NCI-H82 treated with DMSO at 0.1 percent for 48 hours (cell line): Measurements from ENCODE around the gene MEAF6.

Experiments
- DNase-seq: peaks from one replicate; lab custom pipeline; 2025; ENCODE audit not compliant: unreplicated experiment; lab: John Stamatoyannopoulos, UW

Gene MEAF6

DNA sequence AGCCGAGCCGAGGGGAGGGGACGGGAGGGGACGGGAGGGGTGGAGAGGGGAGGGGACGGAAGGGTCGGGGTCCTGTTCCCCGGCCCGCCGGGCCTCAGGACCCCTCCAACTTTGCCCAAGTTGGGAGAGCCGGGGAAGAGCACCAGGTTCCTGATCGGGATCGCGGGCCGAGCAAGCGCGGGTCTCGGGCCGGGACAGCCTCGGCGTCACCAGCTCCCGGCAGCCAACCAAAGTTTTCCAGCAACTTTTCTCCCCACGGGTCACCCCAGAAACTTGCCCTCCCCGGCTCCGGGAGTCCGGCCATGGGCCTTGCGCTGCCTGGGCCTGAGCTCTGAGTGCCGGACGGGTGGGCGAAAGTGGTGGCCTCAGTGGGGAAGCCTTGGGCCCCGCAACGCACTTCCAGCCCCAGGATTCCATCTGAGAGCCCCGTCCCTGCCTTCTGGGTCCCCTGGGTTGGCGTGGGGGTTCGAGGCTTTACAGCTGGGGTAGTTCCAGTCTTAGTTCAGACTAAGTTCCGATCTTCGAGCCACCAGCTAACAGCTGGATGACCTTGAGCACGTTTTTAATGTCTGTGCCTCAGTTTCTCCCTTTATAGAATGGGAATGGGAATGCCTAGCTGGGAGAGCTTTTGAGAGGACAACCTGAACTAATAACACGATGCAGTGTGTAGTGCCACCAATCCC lies 39.7 kb downstream of the MEAF6 start:
- DNase-seq, result no peak

DNA sequence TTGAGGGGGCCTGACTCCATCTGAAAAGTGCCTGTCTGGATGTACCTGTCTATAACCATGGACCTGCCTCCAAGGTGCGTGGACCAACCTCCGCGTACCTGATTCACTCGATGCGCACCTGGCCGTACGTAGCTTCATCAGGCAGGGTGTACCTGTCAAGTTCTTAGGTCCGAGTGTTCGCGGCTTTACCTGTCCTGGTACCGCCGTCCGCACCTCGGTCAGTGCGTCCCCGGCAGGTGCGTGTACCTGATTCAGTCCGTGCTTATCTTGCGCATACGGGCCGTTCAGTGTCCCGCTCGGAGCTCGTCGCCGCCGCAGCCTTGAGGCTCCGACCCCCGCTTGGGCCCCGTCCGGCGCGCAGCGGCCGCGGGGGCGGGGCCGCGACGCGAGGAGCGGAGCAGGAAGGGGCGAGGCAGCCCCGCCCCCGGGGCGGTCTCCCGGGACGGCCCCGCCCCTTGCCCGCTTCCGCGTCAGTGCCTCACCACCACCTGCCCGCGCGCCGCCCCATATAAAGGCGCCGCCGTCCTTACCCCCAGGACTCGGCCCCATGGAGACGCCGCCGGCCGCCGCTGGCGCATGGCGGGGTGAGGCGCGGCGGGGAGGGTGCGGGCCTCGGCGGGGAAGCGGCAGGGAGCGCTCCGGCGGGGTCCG lies 40.4 kb downstream of the MEAF6 start, which contains the start of gene ZC3H12A:
Gene ZC3H12A, plus strand, starts transcription at position 535 of the 651 bp plus-strand sequence. CDS start 917 bp downstream, outside the sequence.
- DNase-seq, result peak; percentile 50

DNA sequence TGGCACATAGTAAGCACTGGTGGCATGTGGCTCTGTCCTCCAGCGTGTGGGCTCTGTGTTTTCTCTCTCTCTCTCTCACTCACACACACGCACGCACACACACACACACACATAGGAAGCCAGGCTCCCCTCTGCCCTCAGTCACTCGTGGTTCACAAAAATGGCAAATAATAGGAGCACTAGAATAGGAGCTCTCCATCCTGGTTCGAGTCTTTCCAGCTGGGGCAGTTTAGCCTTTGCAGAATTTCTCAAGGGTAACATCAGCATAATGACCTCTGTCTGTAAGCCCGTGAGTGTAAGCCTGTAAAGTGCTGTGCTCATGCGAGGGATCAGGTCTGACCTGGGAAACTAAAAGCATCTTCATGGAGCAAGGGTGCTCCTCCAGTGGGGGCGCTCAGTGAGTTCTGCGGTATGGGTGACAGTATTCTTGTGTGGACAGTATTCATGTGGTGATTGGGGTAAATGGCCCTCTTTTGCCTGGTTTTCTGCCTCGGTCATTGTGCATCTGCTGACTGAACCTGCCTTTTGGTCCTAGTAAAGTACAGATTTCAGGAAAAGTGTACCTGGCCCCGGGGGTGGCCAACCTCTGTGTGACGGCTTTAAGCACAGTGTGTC lies 41.0 kb downstream of the MEAF6 start:
- DNase-seq, result peak; percentile 11

DNA sequence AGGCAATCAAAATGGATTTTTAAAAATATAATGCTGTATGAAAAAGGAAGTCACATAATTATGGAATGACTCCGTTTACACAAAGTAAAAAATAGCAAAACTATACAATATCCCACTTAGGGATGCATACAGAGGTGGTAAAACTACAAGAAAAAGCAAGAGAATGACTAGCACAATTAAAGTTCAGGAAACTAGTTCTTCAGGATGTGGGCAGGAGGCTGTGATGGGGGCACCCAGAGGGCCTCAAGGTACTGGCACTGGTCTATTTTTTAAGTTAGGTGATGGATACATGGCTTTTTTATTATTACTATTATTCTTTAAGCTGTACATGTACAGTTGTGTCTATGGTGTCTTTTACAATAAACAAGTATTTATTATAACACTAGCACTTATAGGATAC lies 41.6 kb downstream of the MEAF6 start:
- DNase-seq, result no peak

DNA sequence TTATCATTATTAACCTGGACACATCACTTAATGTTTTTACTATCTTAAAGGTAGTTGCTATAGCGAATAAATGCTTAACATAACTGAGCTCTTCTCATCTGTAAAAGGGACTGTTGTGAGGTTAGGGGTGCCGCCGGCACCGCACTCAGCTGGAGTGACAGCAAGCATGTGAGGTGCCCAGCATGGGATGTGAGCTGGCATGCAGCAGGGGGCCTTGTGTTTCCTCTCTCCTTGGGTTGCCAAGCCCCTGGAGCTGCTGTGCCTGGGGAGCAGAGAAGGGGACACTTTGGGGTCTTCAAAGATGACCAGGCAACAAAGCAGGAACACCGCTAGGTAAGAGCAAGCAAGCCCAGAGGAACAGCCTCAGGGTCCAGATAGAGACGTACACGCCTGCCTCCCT lies 42.3 kb downstream of the MEAF6 start:
- DNase-seq, result no peak

DNA sequence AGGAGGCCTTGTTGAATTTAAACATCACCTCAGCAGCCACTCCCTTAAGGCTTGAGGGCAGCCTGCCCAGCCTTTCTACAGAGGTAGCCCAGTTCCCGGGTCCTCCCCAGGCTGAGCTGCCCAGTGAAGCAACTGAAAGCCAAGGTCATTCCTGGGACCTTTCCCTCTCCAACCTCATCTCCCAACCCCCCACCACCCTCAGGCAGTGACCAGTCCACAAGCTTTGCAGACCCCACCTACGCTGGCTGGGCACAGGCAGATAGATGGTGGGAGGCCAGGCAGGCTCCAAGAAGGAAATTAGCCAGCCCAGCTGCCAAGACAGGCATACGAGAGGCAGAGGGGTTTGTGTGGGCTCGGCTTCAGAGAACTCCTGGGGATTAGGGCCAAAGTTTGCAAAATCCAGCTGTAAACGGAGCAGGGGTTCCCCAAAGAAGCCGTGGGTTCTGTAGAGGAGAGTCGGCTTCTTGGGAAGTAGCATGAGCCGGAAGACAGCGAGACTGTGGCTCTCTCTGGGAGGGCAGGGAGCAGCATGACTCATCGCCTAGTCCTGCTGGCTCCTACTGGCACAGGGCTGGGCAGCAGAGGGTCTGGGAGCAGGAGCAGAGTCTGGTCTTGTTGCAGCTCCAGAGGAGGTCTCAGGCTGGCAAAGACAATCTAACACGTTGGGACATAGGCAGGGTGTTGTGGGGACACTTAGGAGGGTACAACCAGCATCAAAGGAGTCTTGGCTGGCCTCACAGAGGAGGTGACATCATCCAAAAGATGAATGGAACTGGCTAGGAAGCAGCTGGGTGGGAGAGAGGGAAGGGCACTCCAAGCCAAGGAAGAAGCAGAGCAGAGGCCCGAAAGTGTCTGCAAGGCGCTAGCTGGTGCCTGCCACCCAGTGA lies 43.0 kb downstream of the MEAF6 start:
- no peak for DNase-seq

DNA sequence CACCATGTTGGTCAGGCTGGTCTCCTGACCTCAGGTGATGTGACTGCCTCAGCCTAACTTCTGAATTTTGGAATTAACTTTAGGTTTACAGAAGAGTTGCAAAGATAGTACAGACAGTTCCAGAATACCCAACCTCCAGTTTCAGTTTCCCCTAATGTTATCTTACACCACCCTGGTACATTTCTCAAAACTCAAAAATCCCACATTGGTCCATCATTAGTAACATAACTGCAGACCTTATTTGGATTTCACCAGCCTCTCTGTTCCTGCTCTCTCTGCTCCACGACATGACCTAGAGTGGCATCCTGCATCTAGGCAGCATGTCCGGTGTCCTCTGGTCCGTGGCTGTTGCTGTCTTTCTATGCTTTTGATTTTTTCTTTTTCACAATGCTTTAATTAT lies 45.2 kb downstream of the MEAF6 start:
- DNase-seq, result no peak

DNA sequence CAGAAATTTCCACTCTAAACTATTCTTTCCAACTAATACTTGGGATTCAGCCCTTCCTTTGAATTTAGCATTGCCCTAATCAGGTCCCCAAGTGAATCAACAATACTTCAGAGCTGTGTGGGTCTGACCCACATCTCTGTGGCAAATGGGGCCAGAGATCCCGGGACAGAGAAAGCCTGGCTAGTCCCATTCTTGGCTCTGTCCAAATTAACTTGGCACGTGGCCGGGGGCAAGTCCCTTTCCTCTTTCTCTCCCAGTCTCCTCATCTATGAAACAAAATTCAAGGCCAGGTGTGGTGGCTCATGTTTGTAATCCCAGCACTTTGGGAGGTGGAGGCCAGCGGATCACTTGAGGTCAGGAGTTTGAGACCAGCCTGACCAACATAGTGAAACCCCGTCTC lies 46.5 kb downstream of the MEAF6 start:
- no peak for DNase-seq

DNA sequence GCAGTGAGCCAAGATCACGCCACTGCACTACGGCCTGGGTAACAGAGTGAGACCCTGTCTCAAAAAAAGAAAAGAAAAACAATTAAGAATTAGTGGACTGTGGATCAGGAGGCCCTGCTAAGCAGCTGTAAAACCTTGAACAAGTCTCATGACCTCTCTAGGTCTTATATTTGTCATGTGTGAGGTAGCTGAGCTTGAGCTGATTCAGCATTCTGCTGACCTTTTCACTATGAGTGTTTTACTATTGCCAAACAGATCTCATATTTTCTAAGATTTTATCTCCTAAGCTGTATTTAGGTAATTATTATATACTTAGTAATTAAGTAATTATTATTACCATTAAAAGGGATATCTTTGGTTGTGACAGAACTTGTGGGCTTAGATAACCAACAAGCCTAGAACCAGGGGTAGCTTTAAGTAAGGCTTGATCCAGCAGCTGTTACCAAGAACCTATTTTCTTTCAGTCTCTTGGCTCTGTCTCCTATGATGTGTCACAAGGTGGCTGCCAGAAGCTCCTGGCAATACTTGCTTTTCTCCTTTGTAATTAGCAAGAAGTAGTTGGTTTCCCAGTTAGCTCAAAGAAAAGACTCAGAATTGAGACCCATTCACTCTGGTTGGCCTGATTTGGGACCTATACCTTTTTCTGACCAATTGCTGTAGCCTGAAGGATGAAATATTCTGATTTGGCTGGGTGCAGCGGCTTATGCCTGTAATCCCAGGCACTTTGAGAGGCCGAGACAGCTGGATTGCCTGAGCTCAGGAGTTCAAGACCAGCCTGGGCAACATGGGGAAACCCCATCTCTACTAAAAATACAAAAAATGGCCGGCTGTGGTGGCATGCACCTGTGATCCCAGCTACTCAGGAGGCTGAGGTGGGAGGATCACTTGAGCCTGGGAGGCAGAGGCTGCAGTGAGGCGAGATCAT lies 48.7 kb downstream of the MEAF6 start:
- DNase-seq, result no peak

DNA sequence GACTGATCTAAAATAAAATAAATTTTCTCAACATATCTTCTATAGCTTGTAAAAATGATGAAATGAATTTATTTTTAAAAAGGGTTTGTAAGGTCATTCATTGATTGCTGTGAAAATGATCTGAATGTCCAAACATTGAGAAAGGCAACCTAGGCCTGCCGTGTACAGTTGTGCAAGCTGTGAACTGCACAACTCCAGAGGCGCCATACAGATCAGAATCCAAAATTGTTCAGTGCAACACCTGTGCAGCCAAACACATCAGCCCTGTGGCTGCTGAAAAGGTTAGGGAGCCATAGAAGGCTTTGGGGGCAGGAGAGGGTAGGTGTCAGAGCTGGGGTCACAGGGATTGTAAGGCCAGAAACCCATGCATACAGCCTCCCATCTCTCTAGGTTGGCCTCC lies 50.1 kb downstream of the MEAF6 start:
- DNase-seq, result no peak

DNA sequence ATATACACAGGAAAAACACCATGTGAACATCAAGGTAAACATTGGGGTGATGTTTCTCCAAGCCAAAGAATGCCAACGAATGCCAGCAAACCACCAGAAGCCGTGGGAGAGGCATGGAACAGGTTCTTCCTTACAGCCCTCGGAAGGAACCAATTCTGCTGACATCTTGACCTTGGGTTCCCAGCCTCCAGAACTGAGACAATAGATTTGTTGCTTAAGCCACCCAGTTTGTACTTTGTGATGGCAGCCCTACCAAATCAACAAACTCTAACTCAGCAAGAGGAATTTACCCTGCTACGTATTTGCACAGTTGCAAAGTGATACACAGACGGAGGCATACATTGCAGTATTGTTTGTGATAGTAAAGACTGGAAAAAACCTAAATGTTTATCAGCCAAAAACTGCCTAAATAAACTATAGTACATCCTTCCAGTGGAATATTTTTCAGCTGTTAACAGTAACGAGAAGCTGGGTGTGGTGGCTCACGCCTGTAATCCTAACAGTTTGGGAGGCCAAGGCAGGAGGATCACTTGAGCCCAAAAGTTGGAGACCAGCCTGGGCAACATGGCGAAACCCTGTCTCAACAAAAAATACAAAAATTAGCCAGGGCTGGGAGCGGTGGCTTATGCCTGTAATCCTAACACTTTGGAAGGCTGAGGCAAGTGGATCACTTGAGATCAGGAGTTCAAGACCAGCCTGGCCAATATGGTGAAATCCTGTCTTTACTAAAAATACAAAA lies 52.7 kb downstream of the MEAF6 start:
- DNase-seq, result no peak

DNA sequence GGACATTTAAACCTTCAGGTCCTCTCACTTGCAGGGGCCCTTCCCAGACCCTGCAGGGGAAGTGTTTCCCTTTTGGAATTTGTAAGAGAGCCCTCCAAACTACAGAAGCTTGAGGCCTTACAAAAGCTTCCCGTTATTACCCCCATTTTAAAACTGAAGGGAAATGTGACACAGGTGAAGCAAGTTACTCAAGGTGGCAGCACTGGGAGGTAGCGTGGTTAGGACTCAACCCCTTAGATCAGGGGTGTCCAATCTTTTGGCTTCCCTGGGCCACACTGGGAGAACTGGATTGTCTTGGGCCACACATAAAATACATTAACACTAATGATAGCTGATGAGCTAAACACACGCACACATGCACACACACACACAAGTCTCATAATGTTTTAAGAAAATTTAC lies 56.0 kb downstream of the MEAF6 start:
- DNase-seq, result no peak

DNA sequence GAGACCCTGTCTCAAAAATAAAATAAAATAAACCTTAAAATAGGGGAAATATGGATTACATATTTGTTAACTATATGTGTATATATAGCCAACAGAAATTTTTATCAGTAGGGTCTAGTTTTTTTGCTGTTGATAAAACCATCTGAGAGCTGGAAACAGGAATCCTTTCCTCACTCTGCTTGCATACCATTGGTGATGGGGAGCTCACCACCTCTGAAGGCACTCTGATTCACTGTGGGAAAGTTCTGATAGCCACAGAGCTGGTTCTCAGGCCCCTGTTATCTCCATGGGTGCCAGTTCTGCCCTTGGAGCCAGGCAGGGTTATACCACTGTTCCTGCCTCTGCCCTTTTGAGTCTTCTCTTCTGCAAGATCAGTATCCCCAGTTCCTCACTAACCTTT lies 58.0 kb downstream of the MEAF6 start:
- DNase-seq, result no peak

DNA sequence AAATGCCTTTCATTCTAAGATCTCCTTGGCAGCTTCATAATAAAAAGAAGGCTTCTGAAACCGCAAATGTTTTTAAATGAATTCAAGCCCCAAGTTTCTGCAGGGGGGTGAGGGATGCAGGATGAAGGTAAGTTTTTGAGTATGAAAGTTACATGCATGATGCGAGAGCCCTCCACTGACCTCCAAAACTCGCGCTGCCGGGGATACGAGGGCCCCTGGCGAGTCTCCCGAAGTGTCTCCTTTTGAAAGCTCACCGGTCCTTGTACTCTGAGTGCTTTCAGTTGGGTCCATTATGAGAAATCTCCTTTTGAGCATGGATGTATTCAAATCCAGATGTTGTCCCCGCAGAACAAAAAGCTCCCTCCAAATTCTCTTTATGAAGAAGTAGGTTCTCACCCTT lies 59.0 kb downstream of the MEAF6 start:
- DNase-seq, result no peak

DNA sequence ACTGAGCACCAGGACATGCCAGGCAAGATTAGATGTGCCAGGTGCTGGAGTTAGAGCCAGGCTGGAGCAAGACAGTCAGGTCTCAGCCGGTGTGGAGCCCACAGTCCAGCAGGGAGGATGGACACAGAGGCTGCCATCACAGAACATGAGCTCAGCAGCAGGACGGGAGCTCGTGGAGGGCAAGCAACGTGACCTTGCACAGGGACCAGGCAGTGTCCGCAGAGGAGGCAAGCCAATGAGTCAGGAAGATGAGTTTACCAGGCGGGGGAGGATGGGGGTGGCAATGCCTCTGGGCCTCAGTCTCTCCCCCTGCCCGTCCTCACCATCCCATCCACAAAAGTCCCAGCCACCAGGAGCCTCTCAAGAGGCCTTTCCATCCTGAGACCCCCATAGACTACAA lies 60.9 kb downstream of the MEAF6 start:
- DNase-seq, result no peak

DNA sequence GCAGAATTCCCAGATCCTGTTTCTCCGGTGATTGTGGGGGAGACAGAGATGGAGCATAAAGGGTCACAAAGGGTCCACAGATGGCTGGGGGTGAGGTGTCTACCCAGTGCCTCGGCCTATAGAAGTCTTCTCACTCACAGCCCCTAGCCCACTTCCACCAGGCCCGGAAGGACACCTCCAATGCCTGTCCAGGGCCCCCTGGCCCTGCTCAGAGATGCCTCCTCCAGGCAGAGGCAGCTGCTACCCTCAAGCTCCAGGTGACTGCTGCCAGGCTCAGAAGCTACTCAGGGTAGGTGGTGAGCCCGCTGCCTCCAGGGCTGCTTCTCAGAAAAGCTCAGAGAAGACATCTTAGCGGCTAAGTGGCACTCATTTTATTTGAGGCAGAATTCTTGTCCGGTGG lies 62.1 kb downstream of the MEAF6 start:
- DNase-seq, result no peak

DNA sequence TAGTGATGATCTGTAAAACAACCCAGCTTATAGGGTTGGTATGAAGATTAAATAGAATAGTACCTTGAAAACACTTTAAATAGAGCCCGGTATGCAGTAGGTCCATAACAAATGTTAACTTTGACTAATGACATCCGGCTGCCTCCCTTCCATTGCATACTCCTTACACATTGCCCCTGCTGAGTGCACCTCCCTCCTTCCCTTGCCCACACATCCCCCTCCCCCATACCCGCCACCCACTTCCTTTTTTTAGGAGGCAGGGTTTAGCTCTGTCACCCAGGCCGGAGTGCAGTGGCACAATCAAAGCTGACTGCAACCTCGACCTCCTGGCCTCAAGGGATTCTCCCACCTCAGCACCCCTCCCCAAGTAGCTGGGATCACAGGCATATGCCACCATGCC lies 64.6 kb downstream of the MEAF6 start:
- DNase-seq, result no peak

DNA sequence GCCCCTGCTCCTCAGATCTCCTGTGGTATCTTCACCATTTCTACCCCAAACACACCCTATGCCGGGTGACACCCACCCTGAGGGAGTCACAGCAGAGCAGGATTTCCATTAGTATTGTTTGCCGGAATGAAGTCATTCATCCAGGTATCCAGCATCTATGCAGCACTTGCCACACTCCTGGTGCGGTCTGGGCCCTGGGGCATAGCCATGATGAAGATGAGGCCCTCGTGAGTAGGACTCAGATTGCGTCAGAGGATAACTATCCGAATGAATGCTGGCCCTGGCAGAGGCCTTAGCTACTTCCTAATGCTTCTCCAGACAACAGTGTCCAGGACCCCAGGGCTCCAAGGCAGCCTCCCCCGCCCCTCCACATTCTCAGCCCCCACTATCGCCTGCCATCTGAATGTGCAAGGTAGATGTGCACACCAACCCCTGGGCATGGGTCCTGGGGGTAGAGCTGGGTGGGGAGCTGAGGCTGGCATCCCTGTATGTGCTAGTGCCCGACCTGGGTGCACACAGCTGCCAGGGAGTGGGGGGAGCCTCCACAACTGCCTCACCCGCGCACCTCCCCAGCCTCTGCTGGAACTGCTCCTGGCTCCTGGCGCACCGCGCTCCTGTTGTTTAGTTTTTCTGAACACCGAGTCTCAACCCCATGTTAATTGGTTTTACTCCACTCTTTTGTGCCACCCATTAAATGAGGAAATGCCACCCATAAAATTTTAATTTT lies 65.7 kb downstream of the MEAF6 start:
- no peak for DNase-seq

DNA sequence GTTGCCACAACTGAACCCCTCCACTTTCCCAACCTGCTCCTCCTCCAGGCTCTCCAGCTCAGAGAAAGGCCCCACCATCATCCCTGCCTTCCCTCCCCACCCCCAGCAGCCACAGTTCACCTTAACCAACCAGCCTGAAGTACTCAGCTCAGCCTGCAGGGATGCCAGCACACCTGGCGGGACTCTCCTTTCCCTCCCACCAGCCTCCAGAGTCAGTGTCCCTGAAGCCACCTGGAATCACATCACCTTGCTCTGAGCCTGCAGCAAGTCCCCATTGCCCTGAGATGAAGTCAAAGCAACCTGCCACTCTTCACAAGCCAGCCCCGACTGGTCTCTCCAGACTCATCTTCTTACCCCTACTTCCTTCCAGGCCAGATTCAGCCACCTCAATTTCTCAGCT lies 66.4 kb downstream of the MEAF6 start:
- DNase-seq, result no peak
